Left ventricle myocardium superior (tissue), 1 donor: ENCODE results near the gene ZNF385A. TPM values are rescaled to one million over a fixed set of nuclear protein-coding genes. Genes with fewer than 3 reads are reported as not detected.

Experiments
- microRNA-seq: library from miRNA; unstranded; fragments of <30 nt; microRNA quantifications from one replicate; pipeline ENCODE4 v1.2.0, GENCODE V29; 2020; ENCODE audit warnings: borderline number of aligned reads
- total RNA-seq: library from RNA; stranded (reverse); fragmentation: NEBNext Ultra II Directional; extraction: Animal tissue kit (Norgen Biotek cat#: 25700); gene quantifications from one replicate; pipeline ENCODE4 v1.2.1, GENCODE V29; 2021
- donor health status: DM: no; HTN: yes; CAD: no; lungs with severe emphysema.

Gene ZNF385A
- total RNA-seq, 1 donor from 2014 or later = 7.7 TPM

Small RNA genes lying within 50 kb of the gene (microRNA-seq; reads per million reads assigned to microRNA genes)
- gene MIR148B = 153 reads per million, percentile 47 among the genes with 10 or more reads in this experiment

Other genes with a start within 250 kb of the ZNF385A start
- 17.0 TPM for gene SMUG1, start 195.7 kb downstream of the ZNF385A start, total RNA-seq
- 48.0 TPM for gene CBX5, start 104.6 kb downstream of the ZNF385A start, total RNA-seq
- gene HNRNPA1, start 104.0 kb downstream of the ZNF385A start, total RNA-seq = 450 TPM
- gene NFE2, start 83.7 kb downstream of the ZNF385A start, total RNA-seq = 0.74 TPM
- gene COPZ1, start 59.6 kb downstream of the ZNF385A start, total RNA-seq = 114 TPM
- not detected for gene GPR84, start 20.2 kb downstream of the ZNF385A start, total RNA-seq
- 44.1 TPM for gene ITGA5, start 34.5 kb upstream of the ZNF385A start, total RNA-seq
- gene GTSF1, start 88.9 kb upstream of the ZNF385A start, total RNA-seq = not detected
- gene NCKAP1L, start 113.0 kb upstream of the ZNF385A start, total RNA-seq = 7.8 TPM
- gene PDE1B, start 164.9 kb upstream of the ZNF385A start, total RNA-seq = 2.8 TPM
- 298 TPM for gene PPP1R1A, start 203.9 kb upstream of the ZNF385A start, total RNA-seq